Natural killer cell (primary cell): ENCODE measurements around the gene TGIF2. TPM values are rescaled to one million over a fixed set of nuclear protein-coding genes. Genes with fewer than 3 reads are reported as not detected.

Source experiments
- ATAC-seq, 3 donors: fragments of 150-1000 bp in 2 of 3; fragments of 200-7000 bp in 1 of 3; cut with Tn5 transposase; 1 replicate in 1 of 3; 2 replicates in 2 of 3; pipeline ENCODE4 v1.10.0; 2021; ENCODE audit warnings: mild to moderate bottlenecking in 2 of 3, moderate library complexity in 2 of 3
- DNase-seq, 2 donors: peaks; one replicate each; pipeline versions ENCODE4 v3.0.0 to v3.0.0-alpha.2; 2013 to 2021; ENCODE audit warnings: mixed read lengths in 1 of 2
- H3K27ac ChIP-seq: one replicate; pipeline ENCODE4 v1.5.1; 2013; ENCODE audit warnings: mild to moderate bottlenecking, low read length
- H3K27me3 ChIP-seq: one replicate; pipeline ENCODE4 v1.6.1; 2013; ENCODE audit warnings: low read length; ENCODE audit not compliant: control insufficient read depth, insufficient read depth
- H3K36me3 ChIP-seq: one replicate; pipeline ENCODE4 v1.6.1; 2013; ENCODE audit warnings: low read length; ENCODE audit not compliant: control insufficient read depth, insufficient read depth
- H3K4me1 ChIP-seq: one replicate; pipeline ENCODE4 v1.6.1; 2013; ENCODE audit warnings: low read length; ENCODE audit not compliant: control insufficient read depth, insufficient read depth
- H3K4me3 ChIP-seq: one replicate; pipeline ENCODE4 v1.5.1; 2013; ENCODE audit warnings: low read length
- H3K9me3 ChIP-seq: one replicate; pipeline ENCODE4 v1.6.1; 2013; ENCODE audit warnings: low read length; ENCODE audit not compliant: control insufficient read depth, insufficient read depth
- H3K27ac Mint-ChIP-seq, 2 donors: one replicate each; pipeline ENCODE4 v1.8.0; 2022; ENCODE audit warnings: mild to moderate bottlenecking in 2 of 2, mixed read lengths in 2 of 2, moderate library complexity in 1 of 2
- H3K27me3 Mint-ChIP-seq, 2 donors: one replicate each; pipeline ENCODE4 v1.8.0; 2022; ENCODE audit warnings: low read depth in 2 of 2, mixed read lengths in 2 of 2
- H3K36me3 Mint-ChIP-seq: one replicate; pipeline ENCODE4 v1.8.0; 2022; ENCODE audit warnings: mixed read lengths
- H3K4me1 Mint-ChIP-seq, 2 donors: one replicate each; pipeline ENCODE4 v1.8.0; 2022; ENCODE audit warnings: mixed read lengths in 2 of 2
- H3K4me3 Mint-ChIP-seq: one replicate; pipeline ENCODE4 v1.8.0; 2022; ENCODE audit warnings: mild to moderate bottlenecking, moderate library complexity, mixed read lengths
- H3K9me3 Mint-ChIP-seq, 2 donors: one replicate each; pipeline ENCODE4 v1.8.0; 2022; ENCODE audit warnings: mixed read lengths in 2 of 2
- WGBS: methylation state at CpG from one replicate; pipeline ENCODE4 v1.1.7; 2013; ENCODE audit warnings: missing lambda C conversion rate; ENCODE audit not compliant: insufficient coverage; 5-methylcytosine and 5-hydroxymethylcytosine counted together
- intact Hi-C: fragments of 100-400 bp; cut with micrococcal nuclease; formaldehyde crosslinking; loops from one replicate; pipeline ENCODE4 v1.14.2; 2022
- total RNA-seq, 4 donors: library from RNA; stranded (reverse); fragments of 120-200 nt in 1 of 4; gene quantifications; one replicate each; pipeline versions ENCODE4 v1.2.3 to v1.2.4, GENCODE V29; 2013 to 2022
- TF ChIP-seq, protein P1 (sequence below): fragments of 200-600 bp; IDR thresholded peaks from one replicate; pipeline ENCODE4 v1.8.0; 2022; ENCODE audit warnings: antibody characterized with exemption

The TGIF2 gene
- total RNA-seq, 3 donors from 2014 or later (not counting 1 experiment from before 2014, with no cell fraction given), result 19.9 to 28.5 (median 25.9) TPM

DNA sequence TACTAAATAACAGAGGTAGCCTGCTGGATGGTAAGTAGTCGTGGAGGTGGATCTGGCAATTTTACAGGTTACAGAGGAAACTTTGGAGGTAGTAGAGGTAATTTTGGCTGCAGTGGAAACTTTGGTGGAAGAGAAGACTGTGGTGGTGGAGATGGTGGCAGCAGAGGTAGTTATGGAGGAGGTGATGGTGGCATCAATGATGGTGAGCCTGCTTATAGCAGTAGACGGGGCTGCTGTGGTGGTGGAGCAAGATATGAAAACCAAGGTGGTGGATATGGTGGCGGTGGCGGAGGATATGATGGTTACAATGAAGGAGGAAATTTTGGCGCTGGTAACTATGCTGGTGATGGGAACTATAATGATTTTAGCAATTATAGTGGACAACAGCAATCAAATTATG is 47.5 kb downstream of the TGIF2 start:
- H3K27me3 ChIP-seq, result no peaks in the 10 kb centered on the region
- Mint-ChIP-seq H3K4me3 (no peak overlapping the region), H3K36me3 (no peaks in the 10 kb centered on the region), H3K27ac (peak overlapping the region; percentile 4 to 59), H3K4me1 (peaks cover 24 to 34% of the 10 kb centered on the region in 2 donors), H3K9me3 (no peaks in the 10 kb centered on the region), H3K27me3 (no peaks in the 10 kb centered on the region)
- no peaks in the 10 kb centered on the region for H3K9me3 ChIP-seq
- 94% methylated on average over 5 of the region's 5 CpGs for WGBS
- peaks cover 39% of the 10 kb centered on the region for H3K36me3 ChIP-seq
- H3K4me3 ChIP-seq, result no peak overlapping the region
- TF ChIP-seq, protein P1, sequence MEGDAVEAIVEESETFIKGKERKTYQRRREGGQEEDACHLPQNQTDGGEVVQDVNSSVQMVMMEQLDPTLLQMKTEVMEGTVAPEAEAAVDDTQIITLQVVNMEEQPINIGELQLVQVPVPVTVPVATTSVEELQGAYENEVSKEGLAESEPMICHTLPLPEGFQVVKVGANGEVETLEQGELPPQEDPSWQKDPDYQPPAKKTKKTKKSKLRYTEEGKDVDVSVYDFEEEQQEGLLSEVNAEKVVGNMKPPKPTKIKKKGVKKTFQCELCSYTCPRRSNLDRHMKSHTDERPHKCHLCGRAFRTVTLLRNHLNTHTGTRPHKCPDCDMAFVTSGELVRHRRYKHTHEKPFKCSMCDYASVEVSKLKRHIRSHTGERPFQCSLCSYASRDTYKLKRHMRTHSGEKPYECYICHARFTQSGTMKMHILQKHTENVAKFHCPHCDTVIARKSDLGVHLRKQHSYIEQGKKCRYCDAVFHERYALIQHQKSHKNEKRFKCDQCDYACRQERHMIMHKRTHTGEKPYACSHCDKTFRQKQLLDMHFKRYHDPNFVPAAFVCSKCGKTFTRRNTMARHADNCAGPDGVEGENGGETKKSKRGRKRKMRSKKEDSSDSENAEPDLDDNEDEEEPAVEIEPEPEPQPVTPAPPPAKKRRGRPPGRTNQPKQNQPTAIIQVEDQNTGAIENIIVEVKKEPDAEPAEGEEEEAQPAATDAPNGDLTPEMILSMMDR, result no peak
- no peak overlapping the region for H3K27ac ChIP-seq
- intact Hi-C loops, result no loop called here
- H3K4me1 ChIP-seq, result peaks cover 10% of the 10 kb centered on the region
- DNase-seq, result no peak
- no peak for ATAC-seq

GRCh38 chr20:36623444-36623843 is 50.0 kb downstream of the TGIF2 start:
- intact Hi-C loops, result no loop called here
- peaks cover 47% of the 10 kb centered on the region for H3K36me3 ChIP-seq
- no peaks in the 10 kb centered on the region for H3K9me3 Mint-ChIP-seq
- H3K27me3 ChIP-seq, result no peaks in the 10 kb centered on the region
- no peaks in the 10 kb centered on the region for H3K36me3 Mint-ChIP-seq
- H3K4me1 ChIP-seq, result peaks cover 25% of the 10 kb centered on the region
- no peaks in the 10 kb centered on the region for H3K27me3 Mint-ChIP-seq
- H3K4me3 Mint-ChIP-seq, result no peak overlapping the region
- TF ChIP-seq, protein P1, result no peak
- no peak overlapping the region for H3K4me3 ChIP-seq
- peaks cover 44 to 53% of the 10 kb centered on the region in 2 donors for H3K4me1 Mint-ChIP-seq
- no peak for ATAC-seq
- DNase-seq, result no peak
- WGBS, result 95% methylated on average over 2 of the region's 2 CpGs
- H3K27ac ChIP-seq, result no peak overlapping the region
- peak overlapping the region; percentile 81 to 90 for H3K27ac Mint-ChIP-seq
- H3K9me3 ChIP-seq, result no peaks in the 10 kb centered on the region

GRCh38 chr20:36624068-36624943 is 50.9 kb downstream of the TGIF2 start:
- peak overlapping the region; percentile 3 for H3K27ac ChIP-seq
- no peak overlapping the region for H3K4me3 Mint-ChIP-seq
- intact Hi-C loops, result no loop called here

More at GRCh38 chr20:36624068-36624943, 50.9 kb downstream of the TGIF2 start:
- Histone ChIP-seq H3K9me3 (no peaks in the 10 kb centered on the region), H3K27me3 (no peaks in the 10 kb centered on the region), H3K36me3 (peaks cover 47% of the 10 kb centered on the region), H3K4me3 (no peak overlapping the region), H3K4me1 (peaks cover 33% of the 10 kb centered on the region)
- Mint-ChIP-seq H3K27me3 (no peaks in the 10 kb centered on the region), H3K27ac (peak overlapping the region; percentile 81 to 90), H3K9me3 (no peaks in the 10 kb centered on the region), H3K36me3 (no peaks in the 10 kb centered on the region), H3K4me1 (peaks cover 51 to 60% of the 10 kb centered on the region in 2 donors)
- DNase-seq (no peak), ATAC-seq (peak in 1 of 3 donors; percentile 15)
- TF ChIP-seq, protein P1, result no peak
- 74% methylated on average over 14 of the region's 14 CpGs for WGBS
